ENCODE measurements around the gene SCGB3A1.

Gene SCGB3A1

GRCh38 chr5:180608572-180609310 lies 17.4 kb upstream of the SCGB3A1 start:
- TF ChIP-seq POLR2AphosphoS5 (IDR thresholded peaks at IDR 0.05; ENCODE audit: low read depth, low read length) (no peak), TAF1 (IDR thresholded peaks at IDR 0.05; ENCODE audit: borderline replicate concordance, insufficient read depth, low read length) (no peak), SIN3A (IDR thresholded peaks at IDR 0.05; ENCODE audit: borderline replicate concordance, insufficient read depth, low read length) (no peak), REST (IDR thresholded peaks at IDR 0.05; ENCODE audit: insufficient read depth in 1 of 2, low read depth in 2 of 2, low read length in 2 of 2) (no peak), FOXP2 (optimal IDR thresholded peaks at IDR 0.05; ENCODE audit: borderline replicate concordance, extremely low read depth, extremely low read length, insufficient read depth) (no peak)

- TF ChIP-seq REST (IDR thresholded peaks at IDR 0.05; ENCODE audit: insufficient read depth in 1 of 2, low read depth in 2 of 2, low read length in 2 of 2), result no peak
- TF ChIP-seq POLR2AphosphoS5 (IDR thresholded peaks at IDR 0.05; ENCODE audit: low read depth, low read length), result no peak
Observed at GRCh38 chr5:180607861-180608571, 16.7 kb upstream of the SCGB3A1 start.

DNA sequence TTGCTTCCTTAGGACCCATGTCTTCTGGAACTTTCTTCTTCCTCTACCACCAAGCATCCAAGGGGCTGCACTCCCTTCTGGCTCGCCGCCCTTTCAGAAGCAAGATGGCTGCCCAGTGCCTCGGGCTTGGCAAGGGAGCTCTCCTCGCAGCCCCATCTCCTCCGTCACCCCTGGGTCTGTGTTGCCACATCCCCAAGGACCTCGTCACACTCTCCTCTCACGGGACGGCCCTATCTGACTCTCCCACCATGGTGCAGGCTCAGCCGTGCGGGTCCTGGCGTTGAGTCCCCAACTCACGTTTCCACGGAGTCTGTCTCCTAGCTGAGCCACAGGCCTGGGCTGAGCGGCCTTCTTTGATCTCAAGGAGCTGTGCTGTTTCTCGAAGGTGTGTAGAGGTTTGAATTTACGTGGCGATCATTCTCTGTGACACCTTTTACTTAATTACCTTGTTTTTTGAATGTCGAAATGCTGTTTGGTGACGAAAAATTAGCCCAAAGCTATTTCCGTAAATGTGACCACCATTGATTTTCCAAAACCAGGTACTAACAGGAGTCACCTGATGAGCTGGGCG lies 15.0 kb upstream of the SCGB3A1 start:
- TF ChIP-seq TAF1 (IDR thresholded peaks at IDR 0.05; ENCODE audit: borderline replicate concordance, insufficient read depth, low read length) (no peak), FOXP2 (optimal IDR thresholded peaks at IDR 0.05; ENCODE audit: borderline replicate concordance, extremely low read depth, extremely low read length, insufficient read depth) (no peak), SIN3A (IDR thresholded peaks at IDR 0.05; ENCODE audit: borderline replicate concordance, insufficient read depth, low read length) (no peak), POLR2AphosphoS5 (IDR thresholded peaks at IDR 0.05; ENCODE audit: low read depth, low read length) (no peak), REST (IDR thresholded peaks at IDR 0.05; ENCODE audit: insufficient read depth in 1 of 2, low read depth in 2 of 2, low read length in 2 of 2) (no peak)

DNA sequence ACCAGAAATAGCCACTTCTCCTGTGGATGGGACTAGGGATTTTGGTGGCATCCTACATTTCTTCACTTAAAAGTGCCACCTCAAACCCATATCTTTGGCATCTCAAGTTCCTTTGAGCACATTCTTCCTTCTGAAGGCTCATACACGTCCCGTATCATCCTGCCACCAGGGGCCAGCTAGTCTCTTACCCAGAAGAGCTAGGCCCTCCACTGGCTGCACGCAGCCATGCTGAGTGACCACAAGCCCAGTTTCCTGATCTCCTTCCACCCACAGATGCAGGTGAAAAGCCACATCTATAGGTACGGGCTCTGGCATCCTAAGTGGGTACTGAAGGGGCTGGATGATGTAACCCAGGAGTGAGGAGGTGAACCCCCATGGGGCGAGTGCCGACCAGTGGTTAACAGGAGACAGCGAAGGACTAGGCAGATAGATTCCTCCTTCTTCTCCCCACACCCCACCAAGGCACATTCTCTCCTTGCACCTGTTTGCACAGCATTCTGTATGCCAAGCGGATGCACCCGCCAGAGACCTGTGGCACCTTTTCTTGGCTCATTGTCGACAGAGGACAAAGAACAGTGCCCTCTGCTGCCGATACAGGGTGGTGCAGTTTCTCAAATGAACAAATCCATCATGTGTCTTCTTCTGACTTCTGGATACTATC lies 14.4 kb upstream of the SCGB3A1 start:
- no peak for TF ChIP-seq SIN3A (IDR thresholded peaks at IDR 0.05; ENCODE audit: borderline replicate concordance, insufficient read depth, low read length)

DNA sequence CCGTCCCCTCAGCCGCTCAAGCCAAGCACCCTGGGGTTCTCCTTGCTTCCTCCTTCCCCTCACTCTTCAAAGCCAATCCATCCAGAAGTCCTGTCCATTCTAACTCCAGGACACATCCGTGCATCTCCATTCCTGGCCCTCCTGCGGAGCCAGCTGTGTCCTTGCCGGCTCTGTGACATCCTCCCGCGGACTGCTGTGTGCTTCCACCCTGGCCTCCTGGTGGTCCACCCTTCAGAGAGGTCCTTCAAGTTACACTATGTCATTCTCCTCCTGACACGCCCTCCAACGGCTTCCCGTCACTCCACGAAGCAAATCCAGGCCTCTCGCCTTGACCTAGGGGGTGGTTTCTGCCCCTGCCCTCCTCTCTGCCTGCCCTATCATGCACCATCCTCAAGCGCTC lies 13.0 kb upstream of the SCGB3A1 start:
- TF ChIP-seq SIN3A (IDR thresholded peaks at IDR 0.05; ENCODE audit: borderline replicate concordance, insufficient read depth, low read length) (no peak), TAF1 (IDR thresholded peaks at IDR 0.05; ENCODE audit: borderline replicate concordance, insufficient read depth, low read length) (no peak), FOXP2 (optimal IDR thresholded peaks at IDR 0.05; ENCODE audit: borderline replicate concordance, extremely low read depth, extremely low read length, insufficient read depth) (no peak), REST (IDR thresholded peaks at IDR 0.05; ENCODE audit: insufficient read depth in 1 of 2, low read depth in 2 of 2, low read length in 2 of 2) (no peak), POLR2AphosphoS5 (IDR thresholded peaks at IDR 0.05; ENCODE audit: low read depth, low read length) (no peak)

Measured in PFSK-1 (cell line).